EH (cell line): ENCODE results near the gene SLC34A3.

Experiments
- DNase-seq: peaks from one replicate; pipeline ENCODE4 v3.0.0-alpha.2; 2015; ENCODE audit warnings: low read depth

SLC34A3 gene

GRCh38 chr9:137230705-137231371 lies at the start of gene SLC34A3:
Gene SLC34A3 (plus strand): TSS chr9:137230901. CDS start chr9:137231703, 802 bp downstream.
- no peak for DNase-seq

DNA sequence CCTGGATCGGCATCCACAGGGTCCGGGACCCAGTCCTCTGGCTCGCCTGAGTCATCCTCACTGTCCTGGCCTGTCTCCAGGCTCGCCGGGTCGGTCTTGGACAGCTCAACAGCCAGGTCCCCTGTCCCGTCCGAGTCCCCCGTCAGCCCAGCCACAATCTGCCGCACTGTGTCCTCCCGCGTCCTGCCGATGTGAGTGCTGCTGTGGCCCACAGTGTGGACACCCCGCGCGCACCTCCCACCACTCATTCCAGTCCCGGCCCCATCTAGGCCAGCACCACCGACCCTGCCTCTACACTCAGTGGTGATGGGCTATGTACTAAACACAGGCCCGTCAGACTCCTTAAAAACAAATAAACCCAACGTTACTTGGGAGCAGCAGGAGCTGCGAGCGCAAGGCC lies 49.0 kb upstream of the SLC34A3 start:
- DNase-seq = no peak

DNA sequence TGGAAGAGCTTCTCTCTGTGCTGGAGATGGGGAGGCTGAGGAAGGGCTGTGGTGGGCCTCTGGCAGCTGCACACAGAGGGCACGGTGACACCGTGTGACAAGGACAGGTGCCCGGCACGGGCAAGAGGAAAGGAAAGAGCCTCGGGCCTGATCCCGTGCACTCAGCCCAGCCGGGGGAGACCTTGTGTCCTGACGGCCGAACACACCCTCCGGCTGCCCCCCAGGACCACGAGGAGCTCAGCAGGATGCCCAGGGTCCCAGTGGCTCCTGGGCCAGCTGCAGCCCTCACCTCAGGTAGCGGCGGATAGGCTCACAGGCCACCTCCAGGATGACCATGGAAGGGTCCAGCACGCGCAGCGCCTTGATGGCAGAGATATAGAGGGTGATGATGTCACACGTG lies 47.9 kb upstream of the SLC34A3 start:
- no peak for DNase-seq

GRCh38 chr9:137183980-137184595 lies 46.6 kb upstream of the SLC34A3 start:
- no peak for DNase-seq

GRCh38 chr9:137184881-137185660 lies 45.6 kb upstream of the SLC34A3 start:
- DNase-seq = no peak

DNA sequence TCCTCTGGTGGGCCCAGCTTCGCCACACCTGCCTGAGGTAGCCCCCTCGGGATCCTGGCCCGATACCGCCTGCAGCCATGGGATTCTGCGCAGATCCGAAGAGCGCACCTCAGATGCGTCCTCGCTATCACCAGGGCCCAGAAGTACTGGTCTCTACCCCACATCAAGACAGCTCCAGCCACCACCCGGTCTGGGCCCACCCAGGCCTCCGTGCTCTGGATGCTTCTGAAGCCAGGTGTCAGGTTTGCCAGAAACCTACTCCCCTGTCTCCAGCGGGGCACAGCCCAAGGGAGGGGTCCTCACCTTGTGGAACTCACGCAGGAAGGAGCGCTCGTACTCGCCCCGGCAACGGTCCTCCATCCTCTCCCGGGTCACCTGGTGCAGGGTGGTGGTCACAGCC lies 44.8 kb upstream of the SLC34A3 start:
- no peak for DNase-seq

GRCh38 chr9:137186385-137186784 lies 44.3 kb upstream of the SLC34A3 start:
- no peak for DNase-seq

DNA sequence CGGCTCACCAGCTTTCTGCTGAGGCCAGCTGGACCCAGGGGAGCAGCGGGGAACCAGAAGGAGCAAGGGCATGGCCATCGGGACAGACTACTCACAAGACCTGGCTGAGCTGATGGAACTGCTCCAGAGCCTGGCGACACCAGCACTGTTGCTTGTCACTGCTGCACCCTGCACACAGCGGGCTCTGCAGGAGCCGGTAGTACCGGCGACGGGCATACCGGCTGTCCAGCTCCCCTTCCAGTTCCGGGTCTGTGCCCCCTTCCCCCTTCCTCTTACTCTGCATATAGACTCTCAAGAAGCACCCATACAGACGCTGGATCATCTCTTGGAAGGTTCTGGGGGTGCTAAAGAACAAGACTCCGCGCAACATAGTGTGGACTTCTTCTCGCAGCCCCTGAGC lies 43.3 kb upstream of the SLC34A3 start:
- DNase-seq = no peak

- no peak for DNase-seq
Measured at GRCh38 chr9:137188086-137188489, 42.6 kb upstream of the SLC34A3 start.

DNA sequence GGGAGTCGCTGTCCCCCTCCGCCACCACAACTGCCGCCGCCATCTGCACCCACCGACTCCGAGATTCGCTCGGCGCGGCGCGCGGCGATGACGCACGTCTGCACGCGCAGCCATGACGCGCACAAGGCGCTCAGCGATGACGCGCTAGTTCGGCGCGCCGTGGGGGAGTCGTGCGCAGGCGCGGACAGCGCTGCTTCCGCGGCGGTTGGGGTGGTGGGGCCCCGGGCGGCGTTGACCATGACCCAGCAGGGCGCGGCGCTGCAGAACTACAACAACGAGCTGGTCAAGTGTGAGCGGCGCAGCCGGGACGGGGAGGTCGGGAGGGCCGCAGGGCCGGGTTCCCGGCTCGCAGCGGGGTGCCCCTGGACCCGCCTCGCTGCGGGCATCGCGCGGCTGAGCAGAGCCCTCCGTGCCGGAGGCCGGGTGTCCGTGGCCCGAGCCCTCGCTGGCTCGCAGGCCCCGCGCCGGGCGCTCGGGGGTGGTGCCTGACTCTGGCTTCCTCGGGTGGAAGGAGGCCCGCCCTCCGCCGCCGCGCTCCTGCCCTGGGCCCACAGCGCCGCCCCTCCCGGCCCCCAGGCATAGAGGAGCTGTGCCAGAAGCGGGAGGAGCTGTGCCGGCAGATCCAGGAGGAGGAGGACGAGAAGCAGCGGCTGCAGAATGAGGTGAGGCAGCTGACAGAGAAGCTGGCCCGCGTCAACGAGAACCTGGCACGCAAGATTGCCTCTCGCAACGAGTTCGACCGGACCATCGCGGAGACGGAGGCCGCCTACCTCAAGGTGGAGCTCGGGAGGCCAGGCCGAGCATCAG lies 42.0 kb upstream of the SLC34A3 start, which contains the start of the genes ANAPC2 and SSNA1:
Gene ANAPC2 (minus strand): TSS at position 71 of the 807 bp plus-strand sequence. CDS start 28 bp downstream, at position 43.
Gene SSNA1 (plus strand): TSS at position 187 of the 807 bp plus-strand sequence. CDS start 51 bp downstream, at position 238.
- peak; percentile 90 for DNase-seq

DNA sequence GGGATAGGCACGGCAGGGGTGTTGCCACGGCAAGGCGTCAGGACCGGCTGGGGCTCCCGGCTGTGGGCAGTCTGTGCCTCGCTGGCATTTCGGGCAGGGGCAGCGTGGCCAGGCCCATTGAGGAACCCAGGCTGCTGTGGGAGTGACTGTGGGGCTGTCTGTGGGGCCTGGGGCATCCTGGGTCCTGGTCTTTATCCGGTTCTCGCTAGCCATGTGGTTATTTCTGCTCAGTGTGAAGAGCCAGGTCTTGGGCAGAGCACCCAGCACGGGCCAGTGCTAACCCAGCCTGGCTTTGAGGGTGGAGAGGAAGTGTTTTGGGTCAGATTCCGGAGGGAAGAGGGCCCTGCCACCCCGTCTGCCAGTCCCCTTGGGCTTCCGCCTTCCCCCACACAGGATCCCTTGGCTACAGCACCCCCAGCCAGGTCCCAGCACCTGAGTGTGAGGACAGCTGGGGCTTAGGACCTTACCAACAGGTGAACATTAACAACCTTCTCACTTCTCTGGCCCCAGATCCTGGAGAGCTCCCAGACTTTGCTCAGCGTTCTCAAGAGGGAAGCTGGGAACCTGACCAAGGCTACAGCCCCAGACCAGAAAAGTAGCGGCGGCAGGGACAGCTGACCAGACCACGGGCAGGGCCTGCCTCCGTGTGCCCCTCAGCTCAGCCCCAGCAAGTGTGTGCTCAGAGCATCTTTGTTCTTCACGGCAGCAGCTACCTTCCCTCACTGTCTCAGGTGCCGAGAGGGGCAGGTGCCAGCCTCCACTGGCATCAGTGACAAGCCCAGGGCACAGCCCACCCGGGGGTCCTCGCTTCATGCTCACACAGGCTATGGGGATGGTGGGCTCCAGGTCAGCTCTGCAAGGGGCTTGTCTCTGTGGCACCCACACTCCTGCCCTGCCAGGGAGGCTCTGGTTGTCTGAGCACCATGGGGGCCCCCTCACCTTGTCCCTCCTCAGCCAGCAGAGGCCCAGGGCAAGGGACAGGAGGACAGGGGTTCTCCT lies 41.1 kb upstream of the SLC34A3 start:
- DNase-seq = no peak

- no peak for DNase-seq
Measured at GRCh38 chr9:137190315-137190856, 40.3 kb upstream of the SLC34A3 start.

DNA sequence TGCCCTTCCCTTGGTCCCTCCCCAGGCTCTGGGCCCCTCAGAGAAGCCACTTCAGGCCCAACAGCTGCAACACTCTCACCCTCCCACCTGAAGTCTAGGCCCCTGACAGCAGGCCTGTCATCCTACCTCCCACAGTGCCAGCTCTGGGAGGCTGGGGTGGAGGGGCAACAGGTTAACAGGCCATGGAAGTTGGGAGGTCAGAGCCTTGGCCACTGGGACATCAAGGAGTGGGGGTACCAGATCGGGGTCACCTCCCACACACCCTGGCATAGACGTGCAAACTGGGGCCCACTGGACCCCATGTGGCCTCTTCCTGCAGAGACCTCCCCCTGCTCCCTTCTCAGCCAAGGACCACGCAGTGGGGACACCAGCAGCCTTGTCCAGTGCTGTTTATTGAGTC lies 39.5 kb upstream of the SLC34A3 start:
- no peak for DNase-seq

- DNase-seq = no peak
Measured at GRCh38 chr9:137191691-137192447, 38.8 kb upstream of the SLC34A3 start.

DNA sequence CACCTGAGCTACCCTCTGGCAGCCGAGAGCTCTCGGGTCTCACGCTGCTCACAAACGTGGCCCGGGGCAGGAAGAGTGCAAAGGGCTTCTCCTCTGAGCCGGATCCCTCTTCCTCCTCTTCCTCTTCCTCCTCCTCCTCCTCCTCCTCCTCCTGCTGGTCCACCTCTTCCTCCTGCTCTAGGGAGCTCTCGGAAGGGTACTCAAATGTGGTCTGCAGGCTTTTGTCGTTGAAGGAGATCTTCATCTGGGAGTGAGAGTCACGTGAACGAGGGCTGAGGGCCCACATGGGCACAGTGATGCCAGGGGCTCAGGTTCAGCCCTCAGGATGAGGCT lies 38.3 kb upstream of the SLC34A3 start:
- DNase-seq = no peak

DNA sequence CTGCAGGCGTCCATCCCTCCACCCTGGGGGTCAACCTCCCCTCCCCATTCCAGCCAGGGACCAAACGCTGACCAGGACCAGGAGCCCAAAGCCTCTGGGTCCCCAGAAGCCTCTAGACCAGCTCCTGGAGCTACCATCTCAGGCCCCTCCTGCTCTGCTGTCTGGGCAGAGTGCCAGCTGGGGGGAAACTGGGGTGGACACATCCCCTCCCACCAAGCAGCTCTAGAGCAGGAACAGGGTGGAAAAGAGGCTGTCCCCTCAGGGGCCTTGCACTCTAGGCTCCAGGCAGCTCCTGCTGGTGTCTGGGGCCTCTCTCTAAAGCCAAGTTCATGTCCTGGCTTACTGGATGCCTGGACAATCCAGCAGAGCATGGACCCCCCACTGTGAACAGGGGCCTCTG lies 37.8 kb upstream of the SLC34A3 start:
- DNase-seq = no peak

GRCh38 chr9:137193771-137194170 lies 36.9 kb upstream of the SLC34A3 start:
- DNase-seq = no peak

DNA sequence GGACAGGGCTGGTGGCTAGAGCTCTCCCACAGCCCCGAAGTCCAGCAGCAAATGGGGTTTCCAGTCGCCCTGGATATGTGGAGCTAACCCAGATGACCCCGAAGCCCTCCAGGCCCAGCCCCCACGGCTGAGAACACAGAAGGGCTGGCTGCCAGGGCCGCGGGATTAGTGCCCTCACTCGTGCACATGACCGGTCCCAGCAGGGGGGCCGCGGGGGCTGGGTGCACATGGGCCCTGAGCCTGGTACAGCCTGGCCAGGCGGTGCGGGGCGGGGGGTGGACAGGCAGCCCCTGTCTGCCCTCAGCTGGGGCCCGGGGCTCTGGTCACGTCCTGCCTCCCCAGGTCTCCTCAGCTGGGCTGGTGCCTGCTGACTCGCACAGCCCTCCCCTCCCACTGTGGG lies 36.3 kb upstream of the SLC34A3 start:
- no peak for DNase-seq

GRCh38 chr9:137194909-137195308 lies 35.8 kb upstream of the SLC34A3 start:
- DNase-seq = no peak
